Activated naive CD4-positive, alpha-beta T cell treated with Interleukin-2 at 50 U/mL for 16 hours (primary cell): Measurements from ENCODE around the gene KIFC3.
"Not testable (repeated sequence)": the region's sequence is repeated elsewhere in the genome, so short reads cannot be mapped to it uniquely, and the experiment has no call there.

ENCODE experiments used
- DNase-seq: peaks from one replicate; pipeline ENCODE4 v3.0.0-alpha.2; 2020

KIFC3 gene

DNA sequence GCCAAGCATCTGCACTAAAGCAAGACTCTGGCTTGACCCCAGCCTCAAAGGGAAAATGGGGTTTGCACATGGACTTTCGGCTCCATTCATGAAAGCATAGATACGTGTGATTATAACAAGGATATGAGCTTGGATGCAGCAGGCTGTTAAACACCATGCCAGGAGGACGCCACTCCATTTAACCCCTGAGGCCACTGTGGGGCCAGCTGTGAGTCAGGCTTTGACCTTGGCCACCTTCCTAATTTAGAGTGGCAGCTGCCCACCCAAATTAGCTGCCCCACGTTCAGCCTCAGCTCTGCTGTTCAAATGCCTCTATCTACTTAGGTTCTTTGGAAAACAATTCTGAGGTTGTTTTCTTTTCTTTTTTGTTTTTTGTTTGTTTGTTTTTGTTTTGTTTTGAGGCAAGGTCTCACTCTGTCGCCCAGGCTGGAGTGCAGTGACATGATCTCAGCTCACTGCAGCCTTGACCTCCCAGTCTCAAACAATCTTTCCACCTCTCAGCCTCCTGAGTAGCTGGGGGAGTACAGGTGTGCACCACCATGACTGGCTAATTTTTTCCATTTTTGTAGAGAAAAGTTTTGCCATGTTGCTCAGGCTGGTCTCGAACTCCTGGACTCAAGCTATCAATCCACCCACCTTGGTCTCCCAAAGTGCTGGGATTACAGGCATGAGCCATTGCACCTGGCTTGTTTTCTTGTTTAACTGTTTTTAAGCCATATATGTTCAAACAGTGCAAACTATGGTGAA is 23.2 kb upstream of the KIFC3 start:
- no peak for DNase-seq

DNA sequence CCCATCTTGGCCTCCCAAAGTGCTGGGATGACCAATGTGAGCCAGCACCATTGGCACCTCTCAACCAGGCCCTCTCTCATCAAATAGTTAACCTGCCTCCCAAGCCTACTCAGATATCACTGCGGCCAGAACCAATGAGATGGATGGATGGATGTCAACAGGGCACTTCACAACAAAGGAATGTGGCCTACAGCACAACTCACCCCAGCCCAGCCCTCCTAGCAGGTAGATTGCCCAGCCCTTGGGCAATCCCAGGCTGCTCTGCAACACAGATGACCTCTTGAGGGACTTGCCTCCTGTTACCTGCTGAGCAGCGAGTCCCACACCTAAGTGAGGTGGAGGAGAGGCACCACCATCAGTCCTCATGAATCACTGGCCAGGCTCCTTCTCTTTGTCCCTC is 22.6 kb upstream of the KIFC3 start:
- DNase-seq = no peak

DNA sequence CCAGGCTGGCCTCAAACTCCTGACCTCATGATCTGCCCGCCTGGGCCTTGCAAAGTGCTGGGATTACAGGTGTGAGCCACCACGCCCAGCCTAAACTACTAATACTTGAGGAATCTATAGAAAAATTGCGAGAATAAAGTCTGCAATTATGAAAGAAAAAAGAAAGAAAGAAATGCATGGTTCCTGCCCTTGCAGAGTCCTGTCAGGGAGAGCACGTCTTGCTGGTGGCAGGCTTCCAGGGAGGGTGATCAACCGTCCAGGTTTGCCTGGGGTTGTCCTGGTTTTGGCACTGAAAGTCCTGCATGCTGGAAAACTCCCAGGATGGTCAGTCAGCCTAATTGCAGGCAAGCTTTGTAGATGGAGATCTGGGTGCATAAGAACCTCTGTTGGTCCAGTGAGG is 21.5 kb upstream of the KIFC3 start:
- no peak for DNase-seq

DNA sequence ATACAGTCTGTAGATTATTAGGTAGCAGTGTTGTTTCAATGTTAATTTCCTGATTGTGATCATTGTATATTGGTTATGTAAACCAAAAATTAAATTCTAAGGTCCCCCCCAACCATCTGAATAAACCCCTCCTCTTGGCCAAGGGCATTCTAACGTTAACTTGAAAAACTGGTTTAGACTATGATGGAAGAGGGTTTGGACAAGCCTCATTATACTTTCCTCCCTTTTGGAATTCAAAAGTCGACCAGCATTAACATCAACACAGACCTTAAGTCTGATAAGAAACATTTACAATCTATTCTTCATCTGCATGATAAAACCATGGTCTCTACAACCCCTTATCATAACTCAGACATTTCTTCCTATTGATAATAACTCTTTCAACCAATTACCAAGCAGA is 20.6 kb upstream of the KIFC3 start:
- no peak for DNase-seq

DNA sequence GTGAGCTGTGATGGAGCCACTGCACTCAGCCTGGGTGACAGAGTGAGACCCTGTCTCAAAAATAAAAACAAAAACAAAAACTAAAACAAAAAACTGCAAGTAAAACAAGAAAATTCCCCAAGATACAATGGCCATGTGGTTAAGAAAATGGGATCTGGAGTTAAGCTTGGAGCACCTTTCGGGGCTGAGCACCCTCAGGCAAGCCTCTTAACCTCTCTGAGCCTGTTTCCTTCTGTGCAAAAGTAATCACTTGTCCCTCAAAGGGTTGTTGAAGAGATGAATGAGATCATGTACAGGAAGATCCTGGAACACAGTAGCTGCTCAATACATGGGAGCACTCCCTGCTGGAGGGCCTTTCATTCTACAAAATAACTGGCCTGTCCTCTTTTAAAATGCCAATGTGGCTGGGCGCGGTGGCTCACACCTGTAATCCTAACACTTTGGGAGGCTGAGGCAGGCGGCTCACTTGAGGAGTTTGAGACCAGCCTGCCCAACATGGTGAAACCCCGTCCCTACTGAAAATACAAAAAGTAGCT is 19.8 kb upstream of the KIFC3 start:
- DNase-seq = no peak

DNA sequence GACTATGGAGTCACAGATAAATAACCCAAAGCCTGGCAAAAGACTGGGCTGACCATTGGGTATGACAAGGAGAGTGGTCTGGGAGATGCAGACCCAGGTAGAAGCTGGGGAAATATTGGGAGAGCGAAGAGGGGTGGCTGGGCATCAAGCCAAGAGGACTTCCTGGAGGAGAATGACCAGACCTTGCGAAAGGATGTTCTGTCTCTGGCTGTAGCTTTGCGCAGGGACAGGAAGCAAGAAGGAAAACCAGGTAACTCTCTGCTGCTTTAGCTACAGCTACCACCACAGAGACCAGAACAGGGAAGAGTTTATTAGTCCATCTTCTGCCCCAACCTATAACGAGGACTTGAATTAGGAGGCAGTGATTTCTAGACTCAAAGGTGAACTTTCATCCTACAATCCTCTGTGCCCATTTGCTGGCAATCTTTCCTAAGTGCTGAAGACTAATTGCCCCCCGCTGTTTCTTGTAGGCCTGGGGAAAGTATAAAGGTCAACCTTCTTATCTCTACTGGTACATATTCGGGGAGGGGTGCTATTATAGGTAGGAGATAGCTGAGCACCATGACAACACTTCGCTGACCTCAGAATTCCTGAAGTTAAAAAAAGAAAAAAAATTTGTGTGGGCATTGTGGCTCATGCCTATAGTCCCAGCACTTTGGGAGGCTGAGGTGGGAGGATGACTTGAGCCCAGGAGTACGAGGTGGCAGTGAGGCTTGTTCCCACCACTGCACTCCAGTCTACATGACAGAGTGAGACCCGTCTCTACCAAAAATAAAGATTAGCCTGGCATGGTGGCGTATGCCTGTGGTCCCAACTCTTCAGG is 19.1 kb upstream of the KIFC3 start:
- DNase-seq = no peak

DNA sequence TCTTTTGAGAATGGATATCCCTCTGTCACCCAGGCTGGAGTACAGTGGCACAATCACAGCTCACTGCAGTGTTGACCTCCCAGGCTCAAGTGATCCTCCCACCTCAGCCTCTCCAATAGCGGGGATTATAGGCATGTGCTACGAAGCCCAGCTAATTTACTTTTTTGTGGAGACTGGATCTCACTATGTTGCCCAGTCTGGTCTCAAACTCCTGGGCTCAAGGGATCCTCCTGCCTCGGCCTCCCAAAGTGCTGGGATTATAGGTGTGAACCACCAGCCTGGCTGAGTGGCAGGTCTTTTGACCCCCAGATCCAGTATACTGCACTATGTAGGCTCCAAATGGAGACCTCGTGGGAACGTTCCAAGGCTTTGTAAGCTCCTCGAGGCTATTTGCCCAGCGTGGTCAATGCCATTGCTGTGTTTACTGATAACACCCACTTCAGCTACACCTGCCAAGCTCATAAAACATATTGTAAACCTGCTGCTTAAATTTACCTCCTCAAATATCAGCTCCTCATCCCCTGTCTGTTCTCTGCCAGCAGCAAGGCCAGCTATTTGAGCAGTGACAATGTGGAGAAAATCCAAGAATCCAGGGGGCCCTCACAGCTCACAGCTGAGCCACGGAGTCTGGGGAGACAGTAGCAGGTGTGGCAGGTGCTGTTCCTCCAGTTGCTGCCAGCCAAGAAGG is 16.2 kb upstream of the KIFC3 start:
- DNase-seq = no peak

DNA sequence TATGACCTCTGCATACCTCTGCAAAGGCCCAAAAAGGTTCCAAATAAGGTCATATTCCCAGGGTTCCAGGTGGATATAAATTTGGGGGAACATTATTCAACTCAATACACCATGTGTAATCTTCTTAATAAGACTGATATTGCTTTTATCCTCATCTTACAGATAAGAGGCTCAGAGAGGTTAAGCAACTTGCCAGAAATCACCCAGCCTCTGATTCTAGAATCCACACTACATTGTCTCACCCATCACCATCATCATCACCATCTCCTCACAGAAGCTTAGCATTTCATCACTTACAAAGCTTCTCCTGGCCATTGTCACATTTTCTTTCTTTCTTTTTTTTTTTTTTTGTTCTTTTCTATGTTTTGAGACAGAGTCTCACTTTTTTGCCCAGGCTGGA is 15.4 kb upstream of the KIFC3 start:
- DNase-seq = no peak

DNA sequence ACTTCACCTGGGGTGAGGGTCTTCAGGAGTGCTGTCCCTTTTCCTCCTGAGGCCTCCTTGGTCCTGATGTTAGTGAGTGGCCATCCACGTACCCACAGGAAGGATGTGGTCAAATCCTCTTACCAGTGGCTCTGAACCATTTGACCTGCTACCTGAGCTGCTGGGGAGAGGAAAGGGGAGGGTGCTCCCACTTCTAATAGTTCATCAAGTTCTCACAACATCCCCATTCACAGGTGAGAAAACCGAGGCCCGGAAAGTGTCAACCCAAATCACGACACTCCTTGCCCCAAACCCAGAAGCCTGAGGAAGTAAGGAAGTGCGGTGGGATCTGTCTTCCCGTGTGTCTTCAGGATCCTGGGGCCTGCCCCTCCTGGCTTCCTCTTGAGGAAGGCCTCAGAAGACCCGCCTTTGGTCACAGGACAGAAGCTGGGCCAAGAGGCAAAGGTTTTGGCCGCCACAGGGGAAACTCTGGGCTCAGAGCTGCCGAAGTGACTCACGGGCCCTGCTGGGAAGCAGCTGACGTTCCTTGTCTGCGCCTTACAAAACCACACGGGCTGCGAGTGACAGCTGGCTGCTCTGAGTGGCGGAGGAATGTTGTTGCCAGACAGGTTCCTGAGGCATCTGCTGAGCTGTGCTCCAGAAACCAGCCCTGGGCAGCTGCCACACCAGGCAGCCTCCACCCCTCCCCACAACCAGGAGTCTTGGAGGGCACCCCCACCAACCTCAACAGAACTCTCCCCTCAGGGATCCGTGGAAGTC is 13.9 kb upstream of the KIFC3 start:
- DNase-seq = peak; percentile 55

DNA sequence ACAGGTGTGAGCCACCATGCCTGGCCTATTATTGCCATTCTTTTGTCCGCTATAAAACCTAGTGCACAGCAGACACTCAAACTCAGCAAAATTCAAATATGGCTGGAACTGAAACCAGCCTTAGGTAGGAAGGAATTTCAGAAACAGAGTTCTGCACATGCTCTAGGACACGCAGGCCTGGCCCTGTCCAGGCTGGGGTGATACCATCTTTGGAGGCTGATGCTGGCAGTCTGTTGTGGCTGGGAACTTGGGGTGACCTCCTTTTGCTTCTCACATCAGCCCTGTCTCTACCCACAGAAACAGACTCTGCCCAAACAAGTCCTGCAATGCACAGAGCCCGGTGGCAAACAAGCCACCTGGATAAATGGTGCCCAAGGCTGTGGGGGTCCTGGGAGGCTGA is 12.6 kb upstream of the KIFC3 start:
- DNase-seq = no peak

DNA sequence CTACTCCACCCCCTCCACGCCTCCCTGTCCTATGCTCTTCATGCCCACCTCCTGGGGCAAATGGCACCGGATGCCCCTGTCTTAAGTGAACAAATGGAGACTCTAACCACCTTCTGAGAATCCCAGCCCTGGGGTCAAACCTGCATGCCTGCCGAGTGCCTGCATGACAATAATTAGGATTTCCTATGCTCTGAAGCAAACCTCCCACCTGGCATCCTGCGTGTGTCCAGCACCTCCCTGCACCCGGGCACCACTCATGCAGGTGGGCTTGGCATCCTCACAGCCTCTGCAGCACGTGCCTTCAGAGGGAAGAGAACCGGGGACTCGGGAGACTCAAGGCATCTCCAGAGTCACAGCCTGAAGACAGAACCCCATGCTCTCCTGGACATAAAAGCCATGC is 11.2 kb upstream of the KIFC3 start:
- DNase-seq = no peak

DNA sequence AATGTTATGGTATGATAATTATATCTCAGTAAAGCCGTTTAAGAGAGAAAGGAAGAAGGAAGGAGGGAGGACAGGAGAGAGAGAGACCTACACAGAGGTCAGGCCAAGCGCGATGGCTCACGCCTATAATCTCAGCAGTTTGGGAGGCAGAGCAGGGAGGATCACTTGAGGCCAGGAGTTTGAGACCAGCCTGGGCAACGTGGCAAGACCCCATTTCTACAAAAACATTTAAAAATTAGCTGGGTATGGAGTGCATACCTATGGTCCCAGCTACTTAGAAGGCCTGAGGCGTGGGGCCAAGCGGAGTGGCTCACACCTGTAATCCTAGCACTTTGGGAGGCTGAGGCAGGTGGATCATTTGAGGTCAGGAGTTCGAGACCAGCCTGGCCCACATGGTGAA is 9.0 kb upstream of the KIFC3 start:
- DNase-seq = not testable (repeated sequence)

DNA sequence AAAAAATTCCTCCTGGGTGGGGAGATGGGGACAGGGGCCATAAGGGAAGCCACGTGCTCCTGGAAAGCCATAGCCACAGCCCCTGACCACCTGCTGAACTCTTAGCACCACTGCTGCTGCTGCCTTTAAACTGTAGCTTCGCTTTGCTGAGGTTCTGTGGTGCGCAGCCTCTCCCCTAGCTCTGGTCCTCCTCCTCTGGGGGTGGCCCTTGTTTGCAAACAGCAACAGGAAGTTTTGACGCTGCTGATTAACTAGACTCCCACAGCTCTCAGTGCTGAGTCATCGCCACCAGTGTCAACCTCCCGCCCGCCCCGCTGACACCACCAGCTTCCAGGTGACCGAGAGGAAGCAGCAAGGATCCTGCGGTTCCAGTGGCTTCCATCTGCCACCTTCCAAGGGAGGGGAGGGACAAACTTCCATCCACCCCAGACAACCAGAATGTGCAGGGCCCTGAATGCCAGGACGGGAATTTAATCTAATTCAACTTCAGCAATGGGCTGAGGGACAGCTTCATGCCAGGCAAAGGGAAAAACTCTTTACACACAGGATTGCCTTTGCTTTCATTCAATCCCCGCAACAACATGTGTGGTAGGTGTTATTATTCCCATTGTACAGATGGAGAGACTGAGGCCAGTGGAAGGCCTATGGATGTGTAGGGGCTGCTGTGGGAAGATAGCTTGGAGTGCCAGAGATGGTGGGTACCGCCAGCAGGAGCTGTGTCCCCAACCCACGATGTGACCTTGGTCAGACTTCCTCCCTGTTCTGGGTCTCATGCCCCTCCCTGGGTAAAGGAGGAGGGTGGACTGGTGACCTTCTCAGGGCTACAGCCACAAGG is 8.1 kb upstream of the KIFC3 start:
- DNase-seq = peak; percentile 86

DNA sequence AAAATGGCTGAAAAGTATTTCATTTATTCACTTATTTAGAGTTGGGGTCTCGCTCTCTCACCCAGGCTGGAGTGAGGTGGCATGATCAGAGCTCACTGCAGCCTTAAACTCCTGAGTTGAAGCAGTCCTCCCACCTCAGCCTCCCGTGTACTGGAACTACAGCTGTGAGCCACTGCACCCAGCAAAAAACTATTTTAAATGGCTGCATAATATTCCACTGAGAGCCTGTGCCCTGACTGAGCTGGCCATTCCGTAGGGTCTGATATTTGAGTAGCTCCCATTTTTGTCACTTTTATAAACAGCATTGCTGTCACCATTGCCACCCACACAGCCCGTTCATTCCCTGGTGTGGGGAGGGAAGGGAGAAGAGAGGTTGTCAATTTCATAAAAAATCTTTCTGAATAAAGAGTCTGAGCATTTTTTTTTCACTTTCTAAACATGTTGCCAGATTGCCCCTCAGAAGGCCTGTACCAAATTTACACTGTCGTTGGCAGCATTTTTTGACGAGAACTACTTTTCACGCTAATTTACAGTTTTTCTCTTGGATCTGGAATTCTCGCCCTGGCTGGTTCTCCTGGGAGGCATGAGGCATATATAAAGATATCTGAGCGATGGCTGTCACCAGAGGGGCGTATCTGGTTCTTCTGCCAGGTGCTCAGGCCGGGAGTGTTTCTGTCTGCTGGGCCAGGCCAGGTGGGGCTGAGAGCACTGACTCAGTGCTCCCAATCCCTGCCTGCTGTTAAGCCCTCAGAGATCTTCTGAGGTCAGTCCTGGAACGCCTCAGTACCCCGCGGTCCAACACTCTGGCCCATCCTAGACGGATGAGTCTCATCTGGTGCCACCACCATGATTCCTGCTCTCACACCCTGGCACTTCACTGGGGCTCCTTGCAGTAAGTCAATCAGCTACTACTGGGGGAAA is 7.2 kb upstream of the KIFC3 start:
- DNase-seq = no peak

DNA sequence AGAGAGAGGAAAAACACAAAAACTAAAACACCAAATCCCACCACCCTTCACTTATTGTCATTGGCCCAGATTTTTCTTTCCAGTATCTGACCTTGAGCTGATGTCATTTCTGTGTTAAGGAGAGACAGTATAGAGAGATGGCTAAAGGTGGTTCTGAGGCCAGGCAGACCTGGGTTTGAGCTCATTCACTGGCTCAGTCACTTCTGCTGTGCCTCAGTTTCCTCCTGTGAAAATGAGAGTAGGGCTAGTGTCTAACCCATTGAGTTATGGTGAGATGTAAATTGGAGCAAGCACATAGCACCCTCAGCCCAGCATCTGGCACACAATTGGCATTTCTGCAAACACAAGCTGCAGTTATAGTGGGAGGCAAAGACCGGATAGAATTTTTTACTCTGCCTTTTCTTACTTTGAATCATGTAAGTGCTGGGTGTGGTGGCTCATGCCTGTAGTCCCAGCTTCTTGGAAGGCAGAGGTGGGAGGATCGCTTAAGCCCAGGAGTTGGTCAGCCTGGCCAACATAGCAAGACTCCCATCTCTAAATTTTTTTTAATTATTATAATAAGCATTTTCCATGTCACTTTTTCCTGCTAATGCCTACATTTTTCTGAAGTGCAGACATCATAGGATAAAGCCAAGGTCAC is 6.4 kb upstream of the KIFC3 start:
- no peak for DNase-seq

DNA sequence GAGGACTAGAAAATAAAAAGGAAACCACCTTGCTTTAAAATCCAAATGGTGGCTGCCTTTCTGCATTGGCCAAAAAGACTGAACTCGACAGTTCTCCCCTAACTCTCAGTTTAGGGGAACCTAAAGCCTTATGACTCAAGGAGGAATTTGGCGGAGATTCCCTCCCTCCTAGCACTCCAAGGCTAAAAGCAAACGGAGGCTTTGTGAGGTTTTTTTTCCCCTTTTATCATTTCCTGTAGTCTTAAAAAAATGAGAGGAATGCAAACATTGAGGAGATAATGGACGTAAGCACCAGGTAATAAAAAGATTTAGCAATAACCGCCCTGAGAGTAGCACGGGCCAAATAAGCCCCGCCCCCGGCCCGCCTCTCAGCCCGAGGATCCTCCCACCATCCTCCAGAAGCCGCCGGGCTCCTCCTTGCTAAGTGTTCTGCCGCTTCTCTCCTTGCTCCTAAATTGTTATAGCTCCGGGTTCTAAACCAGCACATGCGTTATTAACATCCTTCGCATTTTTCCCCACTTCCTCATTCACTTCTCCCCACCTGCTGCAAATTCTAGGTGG is 5.8 kb upstream of the KIFC3 start:
- DNase-seq = peak; percentile 68

DNA sequence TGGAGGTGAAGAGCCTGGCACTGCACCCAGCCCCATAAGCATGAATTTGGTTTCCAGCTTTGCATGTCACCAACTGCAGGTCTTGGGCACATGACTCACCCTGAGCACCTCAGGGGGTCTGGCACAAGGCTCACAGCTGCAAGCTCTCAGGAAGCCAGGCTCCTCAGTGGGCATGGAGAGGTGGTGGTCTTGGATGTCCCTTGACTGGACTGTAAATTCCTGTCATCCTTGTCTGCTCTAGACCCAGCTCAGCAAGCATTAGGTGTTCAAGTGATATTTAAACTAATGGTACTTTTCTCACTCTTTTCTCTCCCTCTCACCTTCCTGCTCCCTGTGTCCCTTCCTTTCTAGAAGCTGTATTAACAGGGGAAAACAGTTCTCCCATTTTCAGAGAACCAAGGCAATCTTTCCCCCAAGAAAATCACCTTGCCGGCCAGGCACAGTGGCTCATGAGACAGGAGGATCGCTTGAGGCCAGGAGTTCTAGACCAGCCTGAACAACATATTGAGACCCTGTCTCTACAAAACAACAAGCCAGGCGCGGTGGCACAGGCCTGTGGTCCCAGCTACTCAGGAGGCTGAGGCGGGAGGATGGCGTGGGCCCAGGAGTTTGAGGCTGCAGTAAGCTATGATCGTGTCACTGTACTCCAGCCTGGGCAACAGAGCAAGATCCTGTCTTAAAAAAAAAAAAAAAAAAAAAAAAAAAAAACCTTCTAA is 5.1 kb upstream of the KIFC3 start:
- no peak for DNase-seq

DNA sequence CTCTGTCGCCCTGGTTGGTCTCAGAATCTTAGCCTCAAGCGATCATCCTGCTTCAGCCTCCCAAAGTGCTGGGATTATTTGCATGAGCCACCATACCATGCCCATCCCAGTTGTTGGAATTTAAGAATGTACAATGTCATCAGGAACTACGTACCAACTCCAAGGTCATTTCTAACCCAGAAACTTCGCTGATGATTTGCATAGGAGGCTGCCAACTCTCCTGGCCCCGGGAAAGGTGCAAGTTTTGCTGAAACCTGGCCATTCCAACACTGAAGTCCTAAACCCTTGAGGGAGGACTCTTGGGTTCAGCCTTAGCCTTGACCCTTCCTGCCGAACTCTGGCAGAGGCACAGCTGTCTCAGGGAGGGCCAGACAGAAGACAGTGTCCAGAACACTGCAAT is 2.9 kb upstream of the KIFC3 start:
- no peak for DNase-seq
